Esophagus squamous epithelium (tissue), 5 donors: ENCODE measurements around the gene ZFP36L2. TPM values are rescaled to one million over a fixed set of nuclear protein-coding genes. Genes with fewer than 3 reads are reported as not detected.

Source experiments
- DNase-seq: peaks from one replicate; lab custom pipeline; 2025; lab: John Stamatoyannopoulos, UW
- H3K27ac ChIP-seq, 4 donors: fragments of 200-600 bp; sonication (generic); one replicate each; pipeline ENCODE4 v1.5.1; 2016 to 2019; ENCODE audit warnings: mild to moderate bottlenecking in 1 of 4
- H3K27me3 ChIP-seq, 4 donors: fragments of 200-600 bp; sonication (generic); 1 replicate in 3 of 4; 2 replicates in 1 of 4; pipeline versions ENCODE4 v1.5.1 to v1.6.0; 2017 to 2021; ENCODE audit warnings: antibody characterized with exemption in 1 of 4
- H3K36me3 ChIP-seq, 3 donors: fragments of 200-600 bp; sonication (generic); one replicate each; pipeline ENCODE4 v1.5.1; 2016 to 2019
- H3K4me1 ChIP-seq, 3 donors: fragments of 200-600 bp; sonication (generic); one replicate each; pipeline ENCODE4 v1.5.1; 2017 to 2019
- H3K4me3 ChIP-seq, 4 donors: fragments of 200-600 bp; sonication (generic); 1 replicate in 3 of 4; 2 replicates in 1 of 4; pipeline ENCODE4 v1.5.1; 2016 to 2019; ENCODE audit warnings: mild to moderate bottlenecking in 2 of 4, moderate library complexity in 1 of 4
- H3K9me3 ChIP-seq, 3 donors: fragments of 200-600 bp; sonication (generic); one replicate each; pipeline ENCODE4 v1.5.1; 2016 to 2019
- CTCF ChIP-seq, 6 experiments: fragments of 450-650 bp in 4 of 6; fragments of 200-600 bp in 2 of 6; sonication (generic) in 2 of 6; IDR thresholded peaks; one replicate each; pipeline ENCODE4 v1.5.1; 2016 to 2019; ENCODE audit warnings: antibody characterized with exemption in 6 of 6, mild to moderate bottlenecking in 4 of 6, moderate library complexity in 4 of 6
- POLR2A ChIP-seq, 4 donors: fragments of 450-650 bp; IDR thresholded peaks; one replicate each; pipeline ENCODE4 v1.6.1; 2017; ENCODE audit warnings: antibody characterized with exemption in 4 of 4, mild to moderate bottlenecking in 4 of 4, moderate library complexity in 3 of 4
- WGBS, 2 donors: methylation state at CpG; one replicate each; pipeline ENCODE4 v1.1.5; 2018; 5-methylcytosine and 5-hydroxymethylcytosine counted together
- intact Hi-C: fragments of 100-400 bp; cut with DNase I; formaldehyde crosslinking; loops from one replicate; pipeline ENCODE4 v1.15.0; 2022
- total RNA-seq, 4 donors: library from RNA; depleted of rRNA; stranded (reverse); fragments of >200 nt; gene quantifications; one replicate each; pipeline ENCODE4 v1.1.0, GENCODE V29; 2016
- donor health status: DM: yes; HTN: yes; CAD: no.

Gene ZFP36L2
- total RNA-seq, 4 donors from 2014 or later = 26.6 to 87.7 (median 41.8) TPM

GRCh38 chr2:43228321-43228751 lies 1.9 kb upstream of the ZFP36L2 start:
- intact Hi-C loops = loop anchor here (10.0 kb wide), 1 partner anchor 254 kb away; no protein-coding TSS in a partner anchor

GRCh38 chr2:43227830-43228281 lies 1.4 kb upstream of the ZFP36L2 start:
- Histone ChIP-seq H3K9me3 (no peaks in the 10 kb centered on the region), H3K4me3 (peak overlapping the region; percentile 79 to 97 (median 92)), H3K36me3 (peaks cover 4 to 58% (median 20%) of the 10 kb centered on the region in 3 donors), H3K27me3 (no peaks in the 10 kb centered on the region), H3K4me1 (peaks cover 11 to 41% (median 16%) of the 10 kb centered on the region in 3 donors), H3K27ac (peak overlapping the region; percentile 96 to 100 (median 98))
- intact Hi-C loops = loop anchor here (10.0 kb wide), 1 partner anchor 253 kb away; no protein-coding TSS in a partner anchor
- no peak for TF ChIP-seq POLR2A (IDR thresholded peaks at IDR 0.05)
- peak in 1 of 6 experiments; percentile 17 for TF ChIP-seq CTCF (IDR thresholded peaks at IDR 0.05)
- no peak for DNase-seq
- WGBS, 2 donors = 4 to 10% methylated on average over 2 to 5 of the region's 10 CpGs

More at GRCh38 chr2:43228321-43228751, 1.9 kb upstream of the ZFP36L2 start:
- no peaks in the 10 kb centered on the region for H3K27me3 ChIP-seq
- peak overlapping the region in 3 of 4 donors; percentile 79 to 92 (median 92) for H3K4me3 ChIP-seq
- 17 to 21% methylated on average over 2 of the region's 2 CpGs for WGBS, 2 donors
- H3K27ac ChIP-seq = peak overlapping the region; percentile 96 to 100 (median 98)
- H3K4me1 ChIP-seq = peaks cover 11 to 37% (median 19%) of the 10 kb centered on the region in 3 donors
- no peak for DNase-seq
- peaks cover 4 to 54% (median 15%) of the 10 kb centered on the region in 3 donors for H3K36me3 ChIP-seq
- no peak for TF ChIP-seq CTCF (IDR thresholded peaks at IDR 0.05)
- no peak for TF ChIP-seq POLR2A (IDR thresholded peaks at IDR 0.05)
- H3K9me3 ChIP-seq = no peaks in the 10 kb centered on the region

GRCh38 chr2:43226955-43227829 lies 786 bp upstream of the ZFP36L2 start:
- TF ChIP-seq CTCF (IDR thresholded peaks at IDR 0.05) (peak in 5 of 6 experiments; percentile 39 to 57 (median 45)), POLR2A (IDR thresholded peaks at IDR 0.05) (peak in 2 of 4 donors; percentile 56 to 72)
- Histone ChIP-seq H3K9me3 (no peaks in the 10 kb centered on the region), H3K36me3 (peaks cover 4 to 56% (median 22%) of the 10 kb centered on the region in 3 donors), H3K4me3 (peak overlapping the region; percentile 79 to 97 (median 92)), H3K27me3 (no peaks in the 10 kb centered on the region), H3K4me1 (peaks cover 11 to 48% (median 16%) of the 10 kb centered on the region in 3 donors), H3K27ac (peak overlapping the region; percentile 96 to 100 (median 98))
- WGBS, 2 donors = 0% methylated on average over 2 to 6 of the region's 77 CpGs
- peak; percentile 53 for DNase-seq
- intact Hi-C loops = loop anchor here (10.0 kb wide), 1 partner anchor 252 kb away; no protein-coding TSS in a partner anchor

- intact Hi-C loops = loop anchor here (10.0 kb wide), 1 partner anchor 251 kb away; no protein-coding TSS in a partner anchor
- WGBS, 2 donors = 0% methylated on average over 15 to 23 of the region's 80 CpGs
- H3K4me3 ChIP-seq = peak overlapping the region; percentile 79 to 97 (median 92)
- no peaks in the 10 kb centered on the region for H3K9me3 ChIP-seq
- DNase-seq = no peak
- H3K36me3 ChIP-seq = peaks cover 4 to 44% (median 22%) of the 10 kb centered on the region in 3 donors
- peak overlapping the region; percentile 96 to 100 (median 98) for H3K27ac ChIP-seq
- peaks cover 18 to 60% (median 23%) of the 10 kb centered on the region in 3 donors for H3K4me1 ChIP-seq
- no peaks in the 10 kb centered on the region for H3K27me3 ChIP-seq
- TF ChIP-seq CTCF (IDR thresholded peaks at IDR 0.05) = no peak
- TF ChIP-seq POLR2A (IDR thresholded peaks at IDR 0.05) = peak in 2 of 4 donors; percentile 39 to 83
Observed at GRCh38 chr2:43225788-43226557, 433 bp downstream of the ZFP36L2 start.
